Measurements from ENCODE around the gene PDZRN3.

The PDZRN3 gene

GRCh38 chr3:73446467-73447110 lies 178.2 kb downstream of the PDZRN3 start:
- no peak for TF ChIP-seq CTCF (IDR thresholded peaks at IDR 0.05)

GRCh38 chr3:73442886-73443285 lies 181.9 kb downstream of the PDZRN3 start:
- TF ChIP-seq CTCF (IDR thresholded peaks at IDR 0.05), result no peak

- no peak for TF ChIP-seq CTCF (IDR thresholded peaks at IDR 0.05)
Observed at GRCh38 chr3:73442152-73442551, 182.6 kb downstream of the PDZRN3 start.

GRCh38 chr3:73437828-73438227 lies 186.9 kb downstream of the PDZRN3 start:
- TF ChIP-seq CTCF (IDR thresholded peaks at IDR 0.05), result no peak

- TF ChIP-seq CTCF (IDR thresholded peaks at IDR 0.05), result no peak
Observed at GRCh38 chr3:73435055-73435454, 189.7 kb downstream of the PDZRN3 start.

- no peak for TF ChIP-seq CTCF (IDR thresholded peaks at IDR 0.05)
Observed at GRCh38 chr3:73433687-73434086, 191.1 kb downstream of the PDZRN3 start.

- TF ChIP-seq CTCF (IDR thresholded peaks at IDR 0.05), result no peak
Observed at GRCh38 chr3:73433079-73433478, 191.7 kb downstream of the PDZRN3 start.

GRCh38 chr3:73432706-73433032 lies 192.1 kb downstream of the PDZRN3 start:
- TF ChIP-seq CTCF (IDR thresholded peaks at IDR 0.05), result no peak
